ENCODE results near the gene EXOC4. TPM values are rescaled to one million over a fixed set of nuclear protein-coding genes. Genes with fewer than 3 reads are reported as not detected.

Gene EXOC4
- total and polyA plus RNA-seq, 2 donors (not counting 3 experiments of a cell fraction or from before 2014, with no cell fraction given): 20.3 to 73.1 TPM

DNA sequence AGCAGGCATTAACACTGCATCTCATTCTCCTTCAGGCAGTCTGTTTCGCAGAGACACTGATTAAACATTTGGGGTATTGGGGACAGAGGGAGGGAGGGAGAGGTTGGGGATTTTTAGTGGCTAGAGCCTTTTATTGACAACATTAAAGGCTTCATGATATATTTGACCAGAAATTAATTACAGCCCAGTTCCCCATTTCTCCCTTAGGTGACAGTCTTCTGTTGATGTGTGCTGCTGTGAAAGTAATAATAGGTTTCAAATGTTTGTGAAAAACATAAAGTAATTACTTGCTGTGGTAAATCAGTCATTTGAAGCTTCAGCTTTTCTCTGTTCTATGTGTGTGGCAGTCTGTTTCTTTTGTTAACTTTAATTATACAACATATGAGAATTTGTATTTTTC, 769.0 kb downstream of the EXOC4 start:
- H3K9me3 ChIP-seq (replicated peaks; ENCODE audit: control insufficient read depth, insufficient read depth, low read length): no peaks in the 10 kb centered on the region
- ChIA-PET CTCF (interaction anchor here (1.0 to 2.6 kb wide), 3 partner anchors 10 to 399 kb away, joined by 3 to 17 read pairs (median 3); no protein-coding TSS in a partner anchor), POLR2A (interaction anchor here (0.7 kb wide), 1 partner anchor 562 kb away, joined by 9 read pairs; no protein-coding TSS in a partner anchor)
- H4K20me1 ChIP-seq (replicated peaks; ENCODE audit: control insufficient read depth, extremely low read depth, insufficient read depth, low read length): no peaks in the 10 kb centered on the region
- BruUV-seq (replicated peaks): no TSS peak
- no peak overlapping the region for H3K4me3 ChIP-seq (replicated peaks in 1 of 3; ENCODE audit: insufficient read depth in 1 of 3, low read depth in 1 of 3, low read length in 3 of 3)
- DNase-seq (ENCODE audit: low read depth, low spot score) (no peak), FAIRE-seq (no peak)
- no peak overlapping the region for H3K9ac ChIP-seq (replicated peaks; ENCODE audit: extremely low read depth, insufficient read depth, low read length)
- TF ChIP-seq JUN (IDR thresholded peaks at IDR 0.05; ENCODE audit: borderline replicate concordance, insufficient read depth, insufficient read length, low read depth): no peak
- no peak for TF ChIP-seq GATA2 (IDR thresholded peaks at IDR 0.05; ENCODE audit: insufficient read depth, insufficient read length, low read depth, low read length)
- TF ChIP-seq, protein P1, sequence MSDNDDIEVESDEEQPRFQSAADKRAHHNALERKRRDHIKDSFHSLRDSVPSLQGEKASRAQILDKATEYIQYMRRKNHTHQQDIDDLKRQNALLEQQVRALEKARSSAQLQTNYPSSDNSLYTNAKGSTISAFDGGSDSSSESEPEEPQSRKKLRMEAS (IDR thresholded peaks at IDR 0.05; ENCODE audit: insufficient read depth, insufficient read length): no peak
- TF ChIP-seq, protein P2, sequence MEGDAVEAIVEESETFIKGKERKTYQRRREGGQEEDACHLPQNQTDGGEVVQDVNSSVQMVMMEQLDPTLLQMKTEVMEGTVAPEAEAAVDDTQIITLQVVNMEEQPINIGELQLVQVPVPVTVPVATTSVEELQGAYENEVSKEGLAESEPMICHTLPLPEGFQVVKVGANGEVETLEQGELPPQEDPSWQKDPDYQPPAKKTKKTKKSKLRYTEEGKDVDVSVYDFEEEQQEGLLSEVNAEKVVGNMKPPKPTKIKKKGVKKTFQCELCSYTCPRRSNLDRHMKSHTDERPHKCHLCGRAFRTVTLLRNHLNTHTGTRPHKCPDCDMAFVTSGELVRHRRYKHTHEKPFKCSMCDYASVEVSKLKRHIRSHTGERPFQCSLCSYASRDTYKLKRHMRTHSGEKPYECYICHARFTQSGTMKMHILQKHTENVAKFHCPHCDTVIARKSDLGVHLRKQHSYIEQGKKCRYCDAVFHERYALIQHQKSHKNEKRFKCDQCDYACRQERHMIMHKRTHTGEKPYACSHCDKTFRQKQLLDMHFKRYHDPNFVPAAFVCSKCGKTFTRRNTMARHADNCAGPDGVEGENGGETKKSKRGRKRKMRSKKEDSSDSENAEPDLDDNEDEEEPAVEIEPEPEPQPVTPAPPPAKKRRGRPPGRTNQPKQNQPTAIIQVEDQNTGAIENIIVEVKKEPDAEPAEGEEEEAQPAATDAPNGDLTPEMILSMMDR (IDR thresholded peaks at IDR 0.05; ENCODE audit: extremely low read depth in 1 of 2, insufficient read depth in 1 of 2, low read depth in 1 of 2, low read length in 2 of 2): no peak
- TF ChIP-seq POLR2AphosphoS5 (IDR thresholded peaks at IDR 0.05; ENCODE audit: insufficient read depth, low read depth, low read length): no peak
- no peak for TF ChIP-seq EZH2 (IDR thresholded peaks at IDR 0.05; ENCODE audit: borderline replicate concordance, low read depth, low read length, severe bottlenecking)
- no peak for TF ChIP-seq MYC (IDR thresholded peaks at IDR 0.05; ENCODE audit: low read depth, low read length)
- TF ChIP-seq FOS (IDR thresholded peaks at IDR 0.05; ENCODE audit: borderline replicate concordance, insufficient read depth, low read length): no peak
- no peak for TF ChIP-seq POLR2A (IDR thresholded peaks at IDR 0.05; ENCODE audit: low read depth, low read length)
- dilution Hi-C loops (cut with MboI; ENCODE audit: extremely low pct_ligation_motif_present, low sequenced_read_pairs): no loop called here
- H3K36me3 ChIP-seq (ENCODE audit: control insufficient read depth in 2 of 2, extremely low read depth in 1 of 2, insufficient read depth in 2 of 2, low read length in 2 of 2): no peaks in the 10 kb centered on the region
- no peaks in the 10 kb centered on the region for H3K4me1 ChIP-seq (ENCODE audit: control insufficient read depth, extremely low read depth, insufficient read depth, low read length)
- H3K4me2 ChIP-seq (ENCODE audit: insufficient read depth, low read length): no peak overlapping the region
- H3K27me3 ChIP-seq (ENCODE audit: control insufficient read depth in 2 of 2, insufficient read depth in 2 of 2, low read length in 2 of 2): no peaks in the 10 kb centered on the region
- no peak overlapping the region for H2AFZ ChIP-seq (ENCODE audit: low read depth, low read length)
- intact Hi-C loops (cut with micrococcal nuclease): no loop called here
- no peaks in the 10 kb centered on the region for H3K79me2 ChIP-seq (ENCODE audit: control insufficient read depth, insufficient read depth, low read length)
- H3K9me1 ChIP-seq (replicated peaks; ENCODE audit: control insufficient read depth, extremely low read depth, insufficient read depth, low read length): no peaks in the 10 kb centered on the region
- no peak overlapping the region for H3K27ac ChIP-seq (ENCODE audit: insufficient read depth, low read depth, low read length)
